HEK293 (cell line): ENCODE data around the gene NCMAP.

ENCODE experiments used
- CTCF ChIA-PET: fragments of 350-600 bp; formaldehyde crosslinking; extraction: SDS; loops from one replicate; lab custom pipeline; 2021; ENCODE audit warnings: antibody characterized with exemption; lab: Yijun Ruan, JAX
- POLR2A ChIA-PET: fragments of 300-600 bp; formaldehyde crosslinking; extraction: SDS; loops from one replicate; lab custom pipeline; 2020; ENCODE audit warnings: antibody characterized with exemption, inconsistent platforms; lab: Yijun Ruan, JAX
- H3K27ac ChIP-seq: fragments of 200-500 bp; sonication (Bioruptor generic); 2 replicates; pipeline ENCODE4 v1.5.1; 2014; ENCODE audit warnings: low read depth, low read length, control low read depth, inconsistent platforms; ENCODE audit errors: extremely low read depth
- H3K36me3 ChIP-seq, 2 experiments: fragments of 200-500 bp in 1 of 2; sonication (Bioruptor generic) in 1 of 2; 1 replicate in 1 of 2; 2 replicates in 1 of 2; pipeline ENCODE4 v1.5.1; 2014 to 2017; ENCODE audit warnings: inconsistent platforms in 2 of 2, low read length in 2 of 2; ENCODE audit not compliant: control insufficient read depth in 2 of 2, insufficient read depth in 1 of 2
- H3K4me1 ChIP-seq: fragments of 200-500 bp; sonication (Bioruptor generic); 2 replicates; pipeline ENCODE4 v1.5.1; 2014; ENCODE audit warnings: mild to moderate bottlenecking, low read length, inconsistent platforms; ENCODE audit not compliant: control insufficient read depth, insufficient read depth
- H3K4me3 ChIP-seq: 2 replicates; pipeline ENCODE4 v1.5.1; 2011; ENCODE audit warnings: low read depth, mild to moderate bottlenecking, control low read depth, low read length, moderate library complexity
- H3K9me3 ChIP-seq: fragments of 200-500 bp; sonication (Bioruptor generic); 2 replicates; pipeline ENCODE4 v1.5.1; 2014; ENCODE audit warnings: low read depth, low read length, inconsistent platforms; ENCODE audit not compliant: control insufficient read depth, insufficient read depth
- GLIS1 ChIP-seq: fragments of 450-650 bp; formaldehyde crosslinking; IDR thresholded peaks from 2 replicates; pipeline ENCODE4 v1.5.1; 2016; ENCODE audit warnings: missing biosample characterization, missing genetic modification characterization
- KLF8 ChIP-seq: fragments of 450-650 bp; formaldehyde crosslinking; IDR thresholded peaks from 2 replicates; pipeline ENCODE4 v1.5.1; 2016; ENCODE audit warnings: missing biosample characterization, missing genetic modification characterization
- KLF9 ChIP-seq: fragments of 450-650 bp; formaldehyde crosslinking; IDR thresholded peaks from 2 replicates; pipeline ENCODE4 v1.5.1; 2016; ENCODE audit warnings: missing biosample characterization, missing genetic modification characterization, low read depth
- MYNN ChIP-seq: fragments of 450-650 bp; formaldehyde crosslinking; IDR thresholded peaks from 2 replicates; pipeline ENCODE4 v1.5.1; 2016; ENCODE audit warnings: missing biosample characterization, missing genetic modification characterization, borderline replicate concordance
- SP7 ChIP-seq: fragments of 450-650 bp; formaldehyde crosslinking; IDR thresholded peaks from 2 replicates; pipeline ENCODE4 v1.5.1; 2016; ENCODE audit warnings: missing biosample characterization, missing genetic modification characterization
- ZBTB6 ChIP-seq: fragments of 450-650 bp; formaldehyde crosslinking; IDR thresholded peaks from 2 replicates; pipeline ENCODE4 v1.5.1; 2017; ENCODE audit warnings: missing biosample characterization, missing genetic modification characterization
- ZNF132 ChIP-seq: fragments of 450-650 bp; formaldehyde crosslinking; IDR thresholded peaks from 2 replicates; pipeline ENCODE4 v1.5.1; 2017; ENCODE audit warnings: missing biosample characterization, missing genetic modification characterization, borderline replicate concordance
- ZNF155 ChIP-seq: fragments of 450-650 bp; formaldehyde crosslinking; IDR thresholded peaks from 2 replicates; pipeline ENCODE4 v1.5.1; 2016; ENCODE audit warnings: missing biosample characterization, missing genetic modification characterization
- ZNF19 ChIP-seq: fragments of 450-650 bp; formaldehyde crosslinking; IDR thresholded peaks from 2 replicates; pipeline ENCODE4; 2016; ENCODE audit warnings: missing biosample characterization, missing genetic modification characterization, low read depth
- ZNF324 ChIP-seq: fragments of 450-650 bp; formaldehyde crosslinking; IDR thresholded peaks from 2 replicates; pipeline ENCODE4 v1.5.1; 2016; ENCODE audit warnings: missing biosample characterization, missing genetic modification characterization
- ZNF473 ChIP-seq: fragments of 450-650 bp; formaldehyde crosslinking; IDR thresholded peaks from 2 replicates; pipeline ENCODE4 v1.5.1; 2017; ENCODE audit warnings: missing biosample characterization, missing genetic modification characterization
- ZNF626 ChIP-seq: fragments of 450-650 bp; sonication (Bioruptor Pico); formaldehyde crosslinking; IDR thresholded peaks from 2 replicates; pipeline ENCODE4 v1.5.1; 2018; ENCODE audit warnings: missing biosample characterization, missing genetic modification characterization, inconsistent platforms
- ZNF654 ChIP-seq: fragments of 450-650 bp; formaldehyde crosslinking; IDR thresholded peaks from 2 replicates; pipeline ENCODE4 v1.5.1; 2016; ENCODE audit warnings: low read depth, missing biosample characterization, missing genetic modification characterization
- TF ChIP-seq, protein P1 (sequence below): fragments of 450-650 bp; formaldehyde crosslinking; IDR thresholded peaks from 2 replicates; pipeline ENCODE4 v1.5.1; 2016; ENCODE audit warnings: missing biosample characterization, missing genetic modification characterization
- TF ChIP-seq, protein P2 (sequence below): fragments of 450-650 bp; formaldehyde crosslinking; IDR thresholded peaks from 2 replicates; pipeline ENCODE4 v1.5.1; 2016; ENCODE audit warnings: missing biosample characterization, missing genetic modification characterization

Gene NCMAP

GRCh38 chr1:24541711-24542346 lies 14.1 kb upstream of the NCMAP start:
- no peaks in the 10 kb centered on the region for H3K4me1 ChIP-seq
- H3K4me3 ChIP-seq: no peak overlapping the region

GRCh38 chr1:24544239-24544638 lies 11.6 kb upstream of the NCMAP start:
- Histone ChIP-seq H3K4me3 (no peak overlapping the region), H3K36me3 (no peaks in the 10 kb centered on the region), H3K9me3 (no peaks in the 10 kb centered on the region), H3K4me1 (no peaks in the 10 kb centered on the region), H3K27ac (no peak overlapping the region)
- TF ChIP-seq ZNF155: no peak
- TF ChIP-seq ZNF324 (tag by site-specific recombination): no peak
- TF ChIP-seq KLF8 (tag by site-specific recombination): no peak
- TF ChIP-seq ZNF19 (tag by site-specific recombination): no peak
- no peak for TF ChIP-seq ZNF626 (tag by site-specific recombination)
- no peak for TF ChIP-seq ZNF132 (tag by site-specific recombination)
- no peak for TF ChIP-seq ZBTB6
- ChIA-PET POLR2A (no interaction called here), CTCF (interaction anchor here (1.4 to 4.3 kb wide), 2 partner anchors 42 to 47 kb away, joined by 4 to 37 read pairs; no protein-coding TSS in a partner anchor)

More at GRCh38 chr1:24541711-24542346, 14.1 kb upstream of the NCMAP start:
- Histone ChIP-seq H3K9me3 (no peaks in the 10 kb centered on the region), H3K36me3 (no peaks in the 10 kb centered on the region), H3K27ac (no peak overlapping the region)
- POLR2A ChIA-PET: interaction anchor here (1.4 kb wide), 1 partner anchor 45 kb away, joined by 3 read pairs; no protein-coding TSS in a partner anchor
- CTCF ChIA-PET: interaction anchor here (0.5 to 4.3 kb wide), 40 partner anchors 10 to 1298 kb away, joined by 3 to 73 read pairs (median 4); partner anchors contain the start of genes NCMAP, NIPAL3 and STPG1
- no peak for TF ChIP-seq SP7 (tag by site-specific recombination)
- TF ChIP-seq, protein P1, sequence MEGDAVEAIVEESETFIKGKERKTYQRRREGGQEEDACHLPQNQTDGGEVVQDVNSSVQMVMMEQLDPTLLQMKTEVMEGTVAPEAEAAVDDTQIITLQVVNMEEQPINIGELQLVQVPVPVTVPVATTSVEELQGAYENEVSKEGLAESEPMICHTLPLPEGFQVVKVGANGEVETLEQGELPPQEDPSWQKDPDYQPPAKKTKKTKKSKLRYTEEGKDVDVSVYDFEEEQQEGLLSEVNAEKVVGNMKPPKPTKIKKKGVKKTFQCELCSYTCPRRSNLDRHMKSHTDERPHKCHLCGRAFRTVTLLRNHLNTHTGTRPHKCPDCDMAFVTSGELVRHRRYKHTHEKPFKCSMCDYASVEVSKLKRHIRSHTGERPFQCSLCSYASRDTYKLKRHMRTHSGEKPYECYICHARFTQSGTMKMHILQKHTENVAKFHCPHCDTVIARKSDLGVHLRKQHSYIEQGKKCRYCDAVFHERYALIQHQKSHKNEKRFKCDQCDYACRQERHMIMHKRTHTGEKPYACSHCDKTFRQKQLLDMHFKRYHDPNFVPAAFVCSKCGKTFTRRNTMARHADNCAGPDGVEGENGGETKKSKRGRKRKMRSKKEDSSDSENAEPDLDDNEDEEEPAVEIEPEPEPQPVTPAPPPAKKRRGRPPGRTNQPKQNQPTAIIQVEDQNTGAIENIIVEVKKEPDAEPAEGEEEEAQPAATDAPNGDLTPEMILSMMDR (tag by site-specific recombination): peak; percentile 54
- peak; percentile 37 for TF ChIP-seq ZNF654 (tag by site-specific recombination)
- TF ChIP-seq GLIS1 (tag by site-specific recombination): no peak
- TF ChIP-seq ZNF473 (tag by site-specific recombination): no peak
- TF ChIP-seq KLF9 (tag by site-specific recombination): 0 out of 2 replicates have a peak, but pooled peaks have one; percentile 1

GRCh38 chr1:24545662-24546061 lies 10.2 kb upstream of the NCMAP start:
- ChIA-PET CTCF (interaction anchor here (0.8 to 1.7 kb wide), 4 partner anchors 19 to 90 kb away, joined by 3 to 5 read pairs (median 4); no protein-coding TSS in a partner anchor), POLR2A (no interaction called here)
- no peak overlapping the region for H3K4me3 ChIP-seq
- no peaks in the 10 kb centered on the region for H3K4me1 ChIP-seq
- no peak overlapping the region for H3K27ac ChIP-seq
- TF ChIP-seq, protein P2, sequence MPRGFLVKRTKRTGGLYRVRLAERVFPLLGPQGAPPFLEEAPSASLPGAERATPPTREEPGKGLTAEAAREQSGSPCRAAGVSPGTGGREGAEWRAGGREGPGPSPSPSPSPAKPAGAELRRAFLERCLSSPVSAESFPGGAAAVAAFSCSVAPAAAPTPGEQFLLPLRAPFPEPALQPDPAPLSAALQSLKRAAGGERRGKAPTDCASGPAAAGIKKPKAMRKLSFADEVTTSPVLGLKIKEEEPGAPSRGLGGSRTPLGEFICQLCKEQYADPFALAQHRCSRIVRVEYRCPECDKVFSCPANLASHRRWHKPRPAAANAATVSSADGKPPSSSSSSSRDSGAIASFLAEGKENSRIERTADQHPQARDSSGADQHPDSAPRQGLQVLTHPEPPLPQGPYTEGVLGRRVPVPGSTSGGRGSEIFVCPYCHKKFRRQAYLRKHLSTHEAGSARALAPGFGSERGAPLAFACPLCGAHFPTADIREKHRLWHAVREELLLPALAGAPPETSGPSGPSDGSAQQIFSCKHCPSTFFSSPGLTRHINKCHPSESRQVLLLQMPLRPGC (tag by site-specific recombination): no peak
- peak; percentile 87 for TF ChIP-seq MYNN (tag by site-specific recombination)
- H3K9me3 ChIP-seq: no peaks in the 10 kb centered on the region
- no peaks in the 10 kb centered on the region for H3K36me3 ChIP-seq
